ENCODE results near the gene SSR2. TPM values are rescaled to one million over a fixed set of nuclear protein-coding genes. Genes with fewer than 3 reads are reported as not detected.

Gene SSR2
- total and polyA plus RNA-seq, 4 donors, result 93.1 to 264 (median 173) TPM

DNA sequence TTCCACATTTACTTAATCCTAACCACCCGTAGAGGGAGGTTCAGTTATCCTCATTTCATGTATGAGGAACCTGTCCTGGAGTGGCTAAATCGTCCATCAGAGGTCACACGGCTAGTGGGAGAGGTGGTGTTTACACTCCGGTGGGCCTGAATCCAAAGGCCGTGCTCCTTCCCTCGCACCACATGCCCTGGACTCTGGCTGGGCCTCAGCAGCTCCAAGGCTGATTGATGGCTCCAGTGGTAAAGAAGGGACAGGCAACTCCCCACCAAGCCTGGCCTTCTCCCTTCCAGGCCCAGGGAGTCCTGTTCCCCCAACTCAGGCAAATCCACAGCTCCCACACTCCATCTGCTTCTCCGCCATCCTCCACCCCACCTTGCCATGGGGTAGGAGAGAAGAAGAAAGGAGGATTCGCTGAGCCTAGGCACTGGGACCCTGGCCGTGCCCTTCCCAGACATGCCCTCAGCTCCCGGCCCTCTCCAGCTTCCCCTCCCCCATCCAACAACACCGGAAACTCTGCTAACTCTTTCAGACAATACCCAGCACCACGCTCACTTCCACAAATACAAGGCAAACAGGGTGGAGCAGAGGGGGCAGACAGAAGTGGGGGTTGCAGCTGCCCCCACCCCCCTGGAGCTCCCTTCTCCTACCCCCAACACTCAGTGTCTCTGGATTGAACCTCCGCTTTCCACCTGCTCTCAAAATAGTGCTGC lies 53.3 kb downstream of the SSR2 start:
- H3K36me3 ChIP-seq (ENCODE audit: control insufficient read depth in 4 of 4, insufficient read depth in 3 of 4, low read depth in 1 of 4, low read length in 3 of 4), result peaks cover 2 to 7% (median 3%) of the 10 kb centered on the region in 4 donors
- WGBS, result 42% methylated on average over 13 of the region's 13 CpGs

More for the DNA sequence above, 53.3 kb downstream of the SSR2 start:
- Histone ChIP-seq H3K9me3 (ENCODE audit: control insufficient read depth in 4 of 4, low read length in 3 of 4) (no peaks in the 10 kb centered on the region), H3K9ac (ENCODE audit: low read depth in 1 of 2, low read length in 2 of 2) (peak overlapping the region; percentile 6 to 23), H3K27ac (ENCODE audit: low read depth in 1 of 2, low read length in 2 of 2) (peak overlapping the region; percentile 29 to 60), H3K27me3 (ENCODE audit: control insufficient read depth in 4 of 4, insufficient read depth in 4 of 4, low read length in 3 of 4) (no peaks in the 10 kb centered on the region), H3K4me1 (ENCODE audit: control insufficient read depth in 4 of 4, insufficient read depth in 4 of 4, low read length in 3 of 4) (peaks cover 7 to 39% (median 19%) of the 10 kb centered on the region in 4 donors), H3K4me3 (ENCODE audit: low read depth in 1 of 3, low read length in 3 of 3) (no peak overlapping the region)
- no peak for DNase-seq (ENCODE audit: low spot score)
- no peak for TF ChIP-seq HNF4G (IDR thresholded peaks at IDR 0.05)
- TF ChIP-seq, protein P1, sequence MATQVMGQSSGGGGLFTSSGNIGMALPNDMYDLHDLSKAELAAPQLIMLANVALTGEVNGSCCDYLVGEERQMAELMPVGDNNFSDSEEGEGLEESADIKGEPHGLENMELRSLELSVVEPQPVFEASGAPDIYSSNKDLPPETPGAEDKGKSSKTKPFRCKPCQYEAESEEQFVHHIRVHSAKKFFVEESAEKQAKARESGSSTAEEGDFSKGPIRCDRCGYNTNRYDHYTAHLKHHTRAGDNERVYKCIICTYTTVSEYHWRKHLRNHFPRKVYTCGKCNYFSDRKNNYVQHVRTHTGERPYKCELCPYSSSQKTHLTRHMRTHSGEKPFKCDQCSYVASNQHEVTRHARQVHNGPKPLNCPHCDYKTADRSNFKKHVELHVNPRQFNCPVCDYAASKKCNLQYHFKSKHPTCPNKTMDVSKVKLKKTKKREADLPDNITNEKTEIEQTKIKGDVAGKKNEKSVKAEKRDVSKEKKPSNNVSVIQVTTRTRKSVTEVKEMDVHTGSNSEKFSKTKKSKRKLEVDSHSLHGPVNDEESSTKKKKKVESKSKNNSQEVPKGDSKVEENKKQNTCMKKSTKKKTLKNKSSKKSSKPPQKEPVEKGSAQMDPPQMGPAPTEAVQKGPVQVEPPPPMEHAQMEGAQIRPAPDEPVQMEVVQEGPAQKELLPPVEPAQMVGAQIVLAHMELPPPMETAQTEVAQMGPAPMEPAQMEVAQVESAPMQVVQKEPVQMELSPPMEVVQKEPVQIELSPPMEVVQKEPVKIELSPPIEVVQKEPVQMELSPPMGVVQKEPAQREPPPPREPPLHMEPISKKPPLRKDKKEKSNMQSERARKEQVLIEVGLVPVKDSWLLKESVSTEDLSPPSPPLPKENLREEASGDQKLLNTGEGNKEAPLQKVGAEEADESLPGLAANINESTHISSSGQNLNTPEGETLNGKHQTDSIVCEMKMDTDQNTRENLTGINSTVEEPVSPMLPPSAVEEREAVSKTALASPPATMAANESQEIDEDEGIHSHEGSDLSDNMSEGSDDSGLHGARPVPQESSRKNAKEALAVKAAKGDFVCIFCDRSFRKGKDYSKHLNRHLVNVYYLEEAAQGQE (IDR thresholded peaks at IDR 0.05), result no peak
- no peak for TF ChIP-seq RAD21 (IDR thresholded peaks at IDR 0.05)
- TF ChIP-seq YY1 (IDR thresholded peaks at IDR 0.05), result no peak
- TF ChIP-seq, protein P2, sequence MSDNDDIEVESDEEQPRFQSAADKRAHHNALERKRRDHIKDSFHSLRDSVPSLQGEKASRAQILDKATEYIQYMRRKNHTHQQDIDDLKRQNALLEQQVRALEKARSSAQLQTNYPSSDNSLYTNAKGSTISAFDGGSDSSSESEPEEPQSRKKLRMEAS (IDR thresholded peaks at IDR 0.05), result peak; percentile 29
- no peak for TF ChIP-seq FOXA1 (IDR thresholded peaks at IDR 0.05)
- no peak for TF ChIP-seq SP1 (IDR thresholded peaks at IDR 0.05)
- TF ChIP-seq EGR1 (IDR thresholded peaks at IDR 0.05; ENCODE audit: low read depth in 2 of 2), result no peak
- no peak for TF ChIP-seq GABPA (IDR thresholded peaks at IDR 0.05 in 1 of 2, conservative IDR thresholded peaks at IDR 0.05 in 1 of 2)
- TF ChIP-seq, protein P3, sequence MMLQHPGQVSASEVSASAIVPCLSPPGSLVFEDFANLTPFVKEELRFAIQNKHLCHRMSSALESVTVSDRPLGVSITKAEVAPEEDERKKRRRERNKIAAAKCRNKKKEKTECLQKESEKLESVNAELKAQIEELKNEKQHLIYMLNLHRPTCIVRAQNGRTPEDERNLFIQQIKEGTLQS (IDR thresholded peaks at IDR 0.05), result no peak
- TF ChIP-seq, protein P4, sequence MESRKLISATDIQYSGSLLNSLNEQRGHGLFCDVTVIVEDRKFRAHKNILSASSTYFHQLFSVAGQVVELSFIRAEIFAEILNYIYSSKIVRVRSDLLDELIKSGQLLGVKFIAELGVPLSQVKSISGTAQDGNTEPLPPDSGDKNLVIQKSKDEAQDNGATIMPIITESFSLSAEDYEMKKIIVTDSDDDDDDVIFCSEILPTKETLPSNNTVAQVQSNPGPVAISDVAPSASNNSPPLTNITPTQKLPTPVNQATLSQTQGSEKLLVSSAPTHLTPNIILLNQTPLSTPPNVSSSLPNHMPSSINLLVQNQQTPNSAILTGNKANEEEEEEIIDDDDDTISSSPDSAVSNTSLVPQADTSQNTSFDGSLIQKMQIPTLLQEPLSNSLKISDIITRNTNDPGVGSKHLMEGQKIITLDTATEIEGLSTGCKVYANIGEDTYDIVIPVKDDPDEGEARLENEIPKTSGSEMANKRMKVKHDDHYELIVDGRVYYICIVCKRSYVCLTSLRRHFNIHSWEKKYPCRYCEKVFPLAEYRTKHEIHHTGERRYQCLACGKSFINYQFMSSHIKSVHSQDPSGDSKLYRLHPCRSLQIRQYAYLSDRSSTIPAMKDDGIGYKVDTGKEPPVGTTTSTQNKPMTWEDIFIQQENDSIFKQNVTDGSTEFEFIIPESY (IDR thresholded peaks at IDR 0.05), result no peak
- peak; percentile 34 for TF ChIP-seq NR2F2 (IDR thresholded peaks at IDR 0.05)
- TF ChIP-seq TAF1 (conservative IDR thresholded peaks at IDR 0.05), result no peak
- no peak for TF ChIP-seq JUND (IDR thresholded peaks at IDR 0.05)
- no peak for TF ChIP-seq FOXA2 (IDR thresholded peaks at IDR 0.05)
- TF ChIP-seq HNF4A (conservative IDR thresholded peaks at IDR 0.05), result peak; percentile 42 to 70
- TF ChIP-seq RXRA (IDR thresholded peaks at IDR 0.05), result peak; percentile 15 to 23
- TF ChIP-seq, protein P5, sequence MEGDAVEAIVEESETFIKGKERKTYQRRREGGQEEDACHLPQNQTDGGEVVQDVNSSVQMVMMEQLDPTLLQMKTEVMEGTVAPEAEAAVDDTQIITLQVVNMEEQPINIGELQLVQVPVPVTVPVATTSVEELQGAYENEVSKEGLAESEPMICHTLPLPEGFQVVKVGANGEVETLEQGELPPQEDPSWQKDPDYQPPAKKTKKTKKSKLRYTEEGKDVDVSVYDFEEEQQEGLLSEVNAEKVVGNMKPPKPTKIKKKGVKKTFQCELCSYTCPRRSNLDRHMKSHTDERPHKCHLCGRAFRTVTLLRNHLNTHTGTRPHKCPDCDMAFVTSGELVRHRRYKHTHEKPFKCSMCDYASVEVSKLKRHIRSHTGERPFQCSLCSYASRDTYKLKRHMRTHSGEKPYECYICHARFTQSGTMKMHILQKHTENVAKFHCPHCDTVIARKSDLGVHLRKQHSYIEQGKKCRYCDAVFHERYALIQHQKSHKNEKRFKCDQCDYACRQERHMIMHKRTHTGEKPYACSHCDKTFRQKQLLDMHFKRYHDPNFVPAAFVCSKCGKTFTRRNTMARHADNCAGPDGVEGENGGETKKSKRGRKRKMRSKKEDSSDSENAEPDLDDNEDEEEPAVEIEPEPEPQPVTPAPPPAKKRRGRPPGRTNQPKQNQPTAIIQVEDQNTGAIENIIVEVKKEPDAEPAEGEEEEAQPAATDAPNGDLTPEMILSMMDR (IDR thresholded peaks at IDR 0.05; ENCODE audit: low read depth, low read length, missing input control), result no peak

Data from liver (tissue), 9 donors.